ENCODE data around the gene SH3RF3.

Gene SH3RF3

DNA sequence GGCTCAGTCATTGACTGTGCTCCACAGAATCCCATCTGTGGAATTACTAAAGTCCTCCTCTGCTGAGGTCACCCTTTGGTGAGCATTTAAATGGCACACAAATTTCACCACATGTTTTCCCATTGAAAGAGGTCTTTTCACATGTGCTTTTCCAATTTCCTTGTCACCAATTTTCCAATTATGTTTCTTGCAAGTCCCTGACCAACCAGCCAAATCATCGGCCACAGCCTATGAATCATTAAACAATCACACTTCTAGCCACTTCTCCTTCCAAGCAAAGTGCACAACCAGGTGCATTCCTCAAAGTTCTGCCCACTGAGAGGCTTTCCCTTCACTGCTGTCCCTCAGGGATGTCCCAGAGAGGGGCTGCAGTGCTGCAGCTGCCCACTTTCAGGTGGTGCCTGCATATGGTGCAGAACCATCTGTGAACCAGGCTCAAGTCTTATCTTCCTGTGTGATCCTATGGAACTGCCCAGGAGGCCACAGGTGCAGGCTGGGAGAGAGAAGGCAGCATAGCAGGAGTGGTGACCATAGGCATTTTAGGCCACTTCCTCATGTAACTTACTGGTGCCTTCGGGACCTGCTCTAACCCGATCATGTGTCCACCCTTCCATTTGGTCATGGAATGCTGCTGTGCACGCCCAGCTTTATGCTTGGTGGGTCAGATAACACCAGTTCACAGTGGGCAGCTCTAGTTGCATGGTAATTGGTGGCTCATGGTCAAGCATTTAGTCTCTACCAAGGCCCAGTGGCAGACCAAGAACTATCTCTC lies 331.7 kb downstream of the SH3RF3 start:
- no peak for DNase-seq

DNA sequence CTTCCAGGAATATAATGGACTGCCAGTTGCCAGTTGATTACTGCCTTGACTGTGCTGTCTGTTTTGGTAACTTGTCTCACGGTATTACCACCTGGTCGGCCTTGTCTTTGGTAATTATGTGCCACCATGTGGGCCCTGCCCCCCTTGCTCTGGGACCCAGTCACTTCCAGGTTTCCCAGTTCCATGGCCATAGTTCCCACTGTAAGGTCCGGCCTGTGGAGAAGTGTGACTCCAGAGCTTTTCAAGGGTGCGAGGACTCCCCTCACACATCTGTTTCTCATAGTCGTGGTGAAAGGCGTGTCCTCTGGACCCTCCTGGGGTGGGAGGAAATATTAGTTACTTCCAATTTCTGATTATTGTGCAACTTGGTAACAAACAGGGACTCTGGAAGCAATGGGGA lies 334.2 kb downstream of the SH3RF3 start:
- no peak for DNase-seq

- DNase-seq, result no peak
Measured at GRCh38 chr2:109463891-109464290, 334.9 kb downstream of the SH3RF3 start.

GRCh38 chr2:109466674-109467575 lies 337.9 kb downstream of the SH3RF3 start:
- DNase-seq, result no peak

- DNase-seq, result no peak
Measured at GRCh38 chr2:109467701-109468100, 338.7 kb downstream of the SH3RF3 start.

DNA sequence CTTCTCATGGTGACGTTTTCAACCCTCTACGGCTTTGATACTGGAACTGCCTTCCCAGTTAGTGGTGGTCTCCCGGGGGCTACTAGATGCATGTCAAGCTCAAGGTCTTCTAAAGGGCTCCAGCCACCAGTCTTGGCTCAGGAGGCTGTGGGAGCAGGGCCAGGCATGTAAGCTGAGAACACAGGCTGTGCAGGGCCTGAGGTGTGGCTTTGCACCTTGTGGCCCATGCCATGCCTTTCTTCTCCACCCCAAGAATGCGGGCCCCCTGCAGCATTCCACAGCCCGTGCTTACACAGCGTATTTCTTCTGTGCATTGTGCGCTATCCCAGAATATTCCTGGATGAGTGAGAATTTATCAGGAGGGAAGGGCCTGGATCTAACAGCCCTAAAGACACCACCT lies 339.9 kb downstream of the SH3RF3 start:
- DNase-seq, result no peak

DNA sequence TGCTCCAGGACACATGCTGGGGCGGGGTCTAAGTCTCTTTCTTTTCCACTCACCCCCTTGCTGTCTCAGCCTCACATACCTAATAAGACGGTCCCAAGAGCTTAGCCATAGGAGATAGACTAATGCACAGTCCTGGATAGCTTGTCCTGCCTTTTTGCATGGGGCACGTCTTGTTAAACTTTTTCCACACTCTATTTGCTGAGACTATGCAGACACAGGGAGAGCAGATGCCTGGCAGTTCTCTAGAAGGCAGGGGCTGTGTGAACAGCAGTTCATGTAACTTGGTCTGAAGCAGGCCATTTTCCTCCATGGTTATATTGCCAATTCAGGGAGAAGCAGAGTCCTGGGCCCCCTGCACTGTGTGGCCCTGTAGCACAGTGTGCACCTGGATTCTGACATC lies 342.7 kb downstream of the SH3RF3 start:
- no peak for DNase-seq

DNA sequence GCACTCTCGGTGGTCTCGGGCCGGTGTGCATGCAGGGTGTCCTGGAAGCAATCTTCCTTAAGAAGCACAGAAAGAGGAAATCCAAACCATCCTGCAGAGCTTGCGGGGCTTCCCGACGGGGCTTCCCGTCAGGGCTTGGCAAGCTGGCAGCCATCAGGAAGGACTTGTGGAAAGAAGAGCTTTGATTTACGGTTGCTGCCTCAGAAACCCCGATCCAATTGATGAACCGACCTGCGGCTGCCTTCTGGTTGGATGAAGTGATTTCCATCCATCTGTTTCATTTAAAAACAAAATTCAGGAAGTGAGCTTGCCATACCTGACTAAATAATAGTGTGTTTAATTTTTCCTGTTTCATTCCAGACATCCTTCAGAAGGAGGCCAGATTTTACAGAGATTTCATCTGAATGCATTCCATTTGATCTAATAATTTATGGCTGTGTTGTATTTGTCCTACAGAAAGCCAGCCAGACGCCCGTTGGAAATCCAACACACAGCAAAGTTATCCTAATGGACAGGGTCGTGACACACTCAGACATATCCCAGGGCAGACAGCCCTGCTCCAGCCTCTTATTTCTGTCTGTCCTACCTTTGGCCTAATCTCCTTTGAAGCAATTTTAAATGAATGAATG lies 343.4 kb downstream of the SH3RF3 start:
- DNase-seq, result no peak

DNA sequence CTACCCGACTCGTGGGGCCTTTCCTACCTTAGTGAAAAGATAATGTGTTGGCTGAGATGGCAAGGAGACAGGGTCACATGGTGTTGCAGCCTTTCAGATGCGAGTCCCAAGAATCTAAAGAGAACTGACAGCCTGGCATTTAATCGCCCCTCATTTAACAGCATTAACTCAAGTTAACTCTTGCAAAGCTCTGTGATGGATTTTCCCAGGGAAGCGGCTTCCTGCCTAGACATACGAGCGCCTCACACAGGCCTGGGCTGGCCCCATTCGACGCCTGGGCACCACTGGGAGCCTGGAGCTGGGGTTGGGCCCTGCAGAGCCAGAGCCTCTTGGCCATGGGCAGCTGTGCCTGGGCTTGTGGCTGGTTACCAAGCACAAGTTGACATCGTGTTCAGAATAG lies 344.0 kb downstream of the SH3RF3 start:
- no peak for DNase-seq

DNA sequence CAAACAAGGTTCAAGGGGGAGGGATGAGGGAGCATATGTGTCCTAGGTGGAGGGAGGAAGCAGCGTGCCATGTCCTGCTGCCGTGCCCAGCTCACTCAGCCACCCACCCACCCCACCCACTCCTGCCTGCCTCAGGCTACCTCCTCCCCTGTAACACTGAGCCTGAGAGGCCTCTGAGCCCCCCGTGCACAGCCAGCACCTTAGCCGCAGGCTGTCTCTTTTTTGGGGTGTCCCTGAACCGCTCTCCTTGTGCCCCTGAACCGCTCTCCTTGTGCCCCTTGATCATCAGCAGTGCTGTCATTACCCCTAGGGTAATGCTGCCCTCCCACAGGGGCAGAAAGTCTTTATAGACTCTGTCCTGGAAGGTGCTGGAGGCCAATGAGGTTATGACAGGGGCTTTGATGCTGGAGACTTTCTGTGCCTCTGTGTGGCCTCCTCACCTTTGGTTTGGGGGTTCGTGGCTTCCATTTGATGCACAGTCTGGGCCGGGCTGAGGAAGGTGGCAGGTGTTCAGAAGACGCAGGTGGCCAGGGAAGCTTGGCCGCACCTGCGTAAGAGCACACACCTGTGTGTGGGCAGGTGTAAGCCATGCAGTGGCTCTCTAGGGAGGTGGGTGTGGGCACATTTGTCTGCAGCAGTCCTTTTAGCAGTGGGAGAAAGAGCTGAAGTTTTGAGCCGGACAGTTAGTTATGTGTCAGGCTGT lies 344.8 kb downstream of the SH3RF3 start:
- DNase-seq, result peak; percentile 10

GRCh38 chr2:109474319-109474825 lies 345.4 kb downstream of the SH3RF3 start:
- DNase-seq, result no peak

DNA sequence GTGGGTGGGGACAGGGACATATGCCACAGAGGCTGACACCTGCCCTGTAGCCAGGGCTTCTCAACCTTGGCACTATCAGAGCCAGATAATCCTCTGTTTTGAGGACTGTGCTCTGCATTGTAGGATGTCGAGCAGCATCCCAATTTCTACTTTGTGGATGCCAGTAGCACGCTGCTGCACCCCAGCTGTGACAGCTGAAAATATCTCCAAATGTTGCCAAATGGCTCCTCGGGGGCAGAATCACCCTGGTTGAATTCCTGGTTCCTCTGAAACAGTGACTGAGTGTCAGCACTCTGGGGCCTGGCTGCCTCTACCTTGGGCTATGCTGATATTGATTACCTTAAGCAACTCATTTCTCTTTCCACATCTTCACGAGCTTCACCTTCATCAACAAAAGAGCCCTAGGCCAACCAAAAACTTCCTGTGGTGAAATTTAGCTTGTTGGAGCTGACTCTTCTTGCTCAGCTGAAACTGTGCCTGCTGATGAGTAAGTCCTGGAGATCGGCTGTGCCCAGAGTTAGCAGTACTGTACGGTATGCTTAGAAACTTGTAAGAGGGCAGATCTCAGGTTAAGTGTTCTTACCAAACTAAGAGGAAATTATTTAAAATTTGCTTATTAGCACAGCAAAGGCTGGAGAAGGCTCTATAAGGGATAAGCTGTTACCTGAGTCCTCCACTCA lies 346.7 kb downstream of the SH3RF3 start:
- no peak for DNase-seq

- DNase-seq, result no peak
Measured at GRCh38 chr2:109476641-109477441, 347.8 kb downstream of the SH3RF3 start.

GRCh38 chr2:109478906-109479493 lies 350.0 kb downstream of the SH3RF3 start:
- no peak for DNase-seq

GRCh38 chr2:109479804-109480203 lies 350.8 kb downstream of the SH3RF3 start:
- no peak for DNase-seq

DNA sequence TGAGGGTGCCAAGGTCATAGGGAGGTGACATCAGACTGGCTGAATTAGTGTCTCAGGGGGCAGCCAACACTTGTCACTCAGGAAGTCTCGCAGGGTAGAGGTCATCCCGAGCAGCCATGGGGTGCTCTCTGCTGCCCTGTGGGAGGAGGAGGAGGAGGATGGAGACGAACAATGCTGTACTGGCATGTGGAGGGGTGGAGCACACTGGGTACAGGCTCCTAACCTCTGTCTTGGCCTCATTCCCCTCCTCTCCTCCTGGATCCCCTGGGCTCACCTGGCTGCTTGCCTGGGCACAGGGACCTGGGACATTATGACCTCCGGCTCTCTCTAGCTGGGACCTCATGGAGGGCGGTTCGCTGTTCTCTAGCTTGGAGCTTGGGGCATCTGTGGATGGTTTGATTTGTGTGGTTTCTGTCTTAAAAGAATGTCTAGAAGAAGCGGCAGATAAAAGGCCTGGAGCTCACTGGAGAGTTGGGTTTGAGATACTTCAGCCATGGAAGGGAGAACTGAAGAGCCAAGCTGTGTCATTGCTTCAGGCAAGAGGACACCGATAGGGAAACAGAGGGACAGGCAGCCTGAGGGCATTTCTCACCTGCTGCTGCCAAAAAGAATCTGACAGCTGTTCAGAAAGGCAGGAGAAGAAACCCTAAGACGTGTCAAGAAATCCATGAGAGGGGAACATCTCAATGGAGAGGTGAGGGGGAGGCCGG lies 351.6 kb downstream of the SH3RF3 start:
- no peak for DNase-seq

GRCh38 chr2:109481196-109481555 lies 352.2 kb downstream of the SH3RF3 start:
- DNase-seq, result no peak

GRCh38 chr2:109481599-109481998 lies 352.6 kb downstream of the SH3RF3 start:
- no peak for DNase-seq

GRCh38 chr2:109482361-109482861 lies 353.4 kb downstream of the SH3RF3 start:
- no peak for DNase-seq

Data from NCI-H748 treated with DMSO at 0.1 percent for 48 hours (cell line).